ENCODE data around the gene IL3.

GRCh38 chr5:132049093-132049492 is 11.4 kb upstream of the IL3 start:
- TF ChIP-seq CTCF (IDR thresholded peaks at IDR 0.05) (no peak), POLR2A (IDR thresholded peaks at IDR 0.05) (no peak)
